Bronchial epithelial cell (primary cell): ENCODE measurements around the gene PRKCE. TPM values are rescaled to one million over a fixed set of nuclear protein-coding genes. Genes with fewer than 3 reads are reported as not detected.

Source experiments
- DNase-seq: peaks from one replicate; pipeline ENCODE4 v3.0.0-alpha.2; 2010; ENCODE audit warnings: low read depth
- FAIRE-seq: peaks from 2 replicates; lab custom pipeline; 2011; peaks lifted over from hg19 to GRCh38; lab: Jason Lieb, UNC
- H3K27me3 ChIP-seq: 2 replicates; pipeline ENCODE4 v1.5.1; 2011; ENCODE audit warnings: low read length; ENCODE audit not compliant: control insufficient read depth, insufficient read depth
- H3K36me3 ChIP-seq: 2 replicates; pipeline ENCODE4 v1.5.1; 2011; ENCODE audit warnings: low read length; ENCODE audit not compliant: control insufficient read depth, insufficient read depth
- H3K4me3 ChIP-seq: 2 replicates; pipeline ENCODE4 v1.5.1; 2011; ENCODE audit warnings: mild to moderate bottlenecking, low read depth, low read length, control low read depth
- CTCF ChIP-seq: IDR thresholded peaks from 2 replicates; pipeline ENCODE4 v1.5.1; 2011; ENCODE audit warnings: mild to moderate bottlenecking, moderate library complexity, low read length, control low read depth, inconsistent platforms; ENCODE audit not compliant: insufficient read depth, severe bottlenecking
- total RNA-seq: library from RNA; depleted of rRNA; stranded (reverse); fragments of >200 nt; gene quantifications from 2 replicates; pipeline ENCODE4 v1.2.1, GENCODE V29; 2014

The PRKCE gene
- total RNA-seq, 1 donor from 2014 or later = 6.3 TPM

GRCh38 chr2:45954233-45954850, 302.9 kb downstream of the PRKCE start:
- no peak for TF ChIP-seq CTCF
- Histone ChIP-seq H3K4me3 (no peak overlapping the region), H3K27me3 (no peaks in the 10 kb centered on the region), H3K36me3 (no peaks in the 10 kb centered on the region)
- DNase-seq (no peak), FAIRE-seq (no peak)

- Histone ChIP-seq H3K27me3 (no peaks in the 10 kb centered on the region), H3K36me3 (no peaks in the 10 kb centered on the region), H3K4me3 (no peak overlapping the region)
- no peak for DNase-seq
- TF ChIP-seq CTCF = no peak
- no peak for FAIRE-seq
Observed at GRCh38 chr2:45957533-45958227, 306.2 kb downstream of the PRKCE start.

GRCh38 chr2:45960057-45960863, 308.8 kb downstream of the PRKCE start:
- no peaks in the 10 kb centered on the region for H3K36me3 ChIP-seq
- H3K27me3 ChIP-seq = no peaks in the 10 kb centered on the region
- TF ChIP-seq CTCF = no peak
- DNase-seq (peak; percentile 27), FAIRE-seq (no peak)
- H3K4me3 ChIP-seq = no peak overlapping the region

GRCh38 chr2:45962177-45962921, 310.9 kb downstream of the PRKCE start:
- TF ChIP-seq CTCF = no peak
- no peak for FAIRE-seq

GRCh38 chr2:45963816-45964215, 312.3 kb downstream of the PRKCE start:
- FAIRE-seq = no peak
- Histone ChIP-seq H3K27me3 (peaks cover 6% of the 10 kb centered on the region), H3K4me3 (no peak overlapping the region), H3K36me3 (no peaks in the 10 kb centered on the region)
- no peak for DNase-seq
- no peak for TF ChIP-seq CTCF

More at GRCh38 chr2:45962177-45962921, 310.9 kb downstream of the PRKCE start:
- Histone ChIP-seq H3K4me3 (no peak overlapping the region), H3K27me3 (peaks cover 5% of the 10 kb centered on the region), H3K36me3 (no peaks in the 10 kb centered on the region)
- DNase-seq = peak; percentile 25
